ENCODE data around the gene MBLAC1. TPM values are rescaled to one million over a fixed set of nuclear protein-coding genes. Genes with fewer than 3 reads are reported as not detected.
A peak's percentile ranks its signal among the peaks of the same experiment; 100 is the strongest.

MBLAC1 gene
- total and polyA plus RNA-seq, 4 experiments from 2014 or later, result 0.77 to 6.8 (median 3.8) TPM

DNA sequence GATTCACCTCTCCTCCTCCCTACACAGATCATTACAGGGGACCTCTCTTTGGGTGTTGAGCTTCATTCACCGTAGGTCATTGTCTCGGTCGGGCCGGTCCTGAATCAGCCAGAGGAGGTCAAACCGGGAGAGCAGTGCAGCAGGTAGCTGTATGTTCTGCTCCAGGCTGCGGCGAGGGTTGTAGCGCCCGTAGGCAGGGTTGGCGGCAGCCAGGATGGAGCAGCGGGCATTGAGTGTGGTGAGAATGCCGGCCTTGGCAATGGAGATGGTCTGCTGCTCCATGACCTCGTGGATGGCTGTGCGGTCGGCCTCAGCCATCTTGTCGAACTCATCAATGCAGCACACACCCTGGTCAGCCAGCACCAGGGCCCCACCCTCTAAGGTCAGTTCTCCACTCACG lies 31.1 kb upstream of the MBLAC1 start:
- Mint-ChIP-seq H3K4me1 (peaks cover 17 to 47% (median 31%) of the 10 kb centered on the region in 4 donors), H3K27me3 (peaks cover 0 to 2% of the 10 kb centered on the region in 2 donors), H3K4me3 (no peak overlapping the region), H3K36me3 (peaks cover 71 to 93% of the 10 kb centered on the region in 2 donors), H3K9me3 (peaks cover 0 to 2% (median 0%) of the 10 kb centered on the region in 8 donors), H3K27ac (peak overlapping the region in 4 of 7 donors; percentile 36 to 54 (median 42))
- H3K4me1 ChIP-seq (ENCODE audit: insufficient read depth, low read length), result peaks cover 22% of the 10 kb centered on the region
- H3K9me3 ChIP-seq (ENCODE audit: control insufficient read depth in 1 of 2, low read length in 2 of 2), result no peaks in the 10 kb centered on the region
- POLR2A ChIA-PET (ENCODE audit: partially characterized antibody), result interaction anchor here (1.1 to 2.2 kb wide), 4 partner anchors 8 to 33 kb away, joined by 3 to 8 read pairs (median 4); no protein-coding TSS in a partner anchor
- intact Hi-C loops (cut with micrococcal nuclease), result no loop called here
- CTCF ChIA-PET (ENCODE audit: partially characterized antibody), result interaction anchor here (1.0 kb wide), 1 partner anchor 13 kb away, joined by 3 read pairs; no protein-coding TSS in a partner anchor
- H3K27me3 ChIP-seq (ENCODE audit: insufficient read depth, low read length), result no peaks in the 10 kb centered on the region
- peaks cover 87% of the 10 kb centered on the region for H3K36me3 ChIP-seq (ENCODE audit: insufficient read depth, low read length)
- H3K4me3 ChIP-seq (ENCODE audit: low read length in 2 of 2), result no peak overlapping the region
- H3K27ac ChIP-seq (ENCODE audit: low read depth, low read length), result no peak overlapping the region
- DNase-seq, result no peak

- Mint-ChIP-seq H3K9me3 (peaks cover 0 to 2% (median 0%) of the 10 kb centered on the region in 8 donors), H3K27ac (peak overlapping the region; percentile 72 to 99 (median 90)), H3K36me3 (peaks cover 44 to 71% of the 10 kb centered on the region in 2 donors), H3K27me3 (peaks cover 0 to 2% of the 10 kb centered on the region in 2 donors), H3K4me1 (peaks cover 23 to 53% (median 34%) of the 10 kb centered on the region in 4 donors), H3K4me3 (peak overlapping the region; percentile 27 to 95 (median 79))
- CTCF ChIA-PET (ENCODE audit: partially characterized antibody), result interaction anchor here (0.7 to 1.4 kb wide), 2 partner anchors 14 to 34 kb away, joined by 3 to 4 read pairs; no protein-coding TSS in a partner anchor
- POLR2A ChIA-PET (ENCODE audit: partially characterized antibody), result interaction anchor here (3.6 to 8.2 kb wide), 4 partner anchors 9 to 31 kb away, joined by 20 to 175 read pairs (median 64); partner anchors contain the start of genes CNPY4, COPS6 and MBLAC1
- no peaks in the 10 kb centered on the region for H3K27me3 ChIP-seq (ENCODE audit: insufficient read depth, low read length)
- H3K36me3 ChIP-seq (ENCODE audit: insufficient read depth, low read length), result peaks cover 55% of the 10 kb centered on the region
- DNase-seq, result no peak
- no peak overlapping the region for H3K4me3 ChIP-seq (ENCODE audit: low read length in 2 of 2)
- H3K27ac ChIP-seq (ENCODE audit: low read depth, low read length), result peak overlapping the region; percentile 96
- no peaks in the 10 kb centered on the region for H3K9me3 ChIP-seq (ENCODE audit: control insufficient read depth in 1 of 2, low read length in 2 of 2)
- peaks cover 29% of the 10 kb centered on the region for H3K4me1 ChIP-seq (ENCODE audit: insufficient read depth, low read length)
- intact Hi-C loops (cut with micrococcal nuclease), result no loop called here
Observed at GRCh38 chr7:100098913-100099312, 27.9 kb upstream of the MBLAC1 start.

- Histone ChIP-seq H3K4me3 (ENCODE audit: low read length in 2 of 2) (peak overlapping the region; percentile 80 to 95), H3K27me3 (ENCODE audit: insufficient read depth, low read length) (no peaks in the 10 kb centered on the region), H3K36me3 (ENCODE audit: insufficient read depth, low read length) (peaks cover 50% of the 10 kb centered on the region), H3K27ac (ENCODE audit: low read depth, low read length) (peak overlapping the region; percentile 96), H3K9me3 (ENCODE audit: control insufficient read depth in 1 of 2, low read length in 2 of 2) (no peaks in the 10 kb centered on the region), H3K4me1 (ENCODE audit: insufficient read depth, low read length) (peaks cover 29% of the 10 kb centered on the region)
- ChIA-PET POLR2A (ENCODE audit: partially characterized antibody) (interaction anchor here (3.0 to 8.2 kb wide), 6 partner anchors 10 to 50 kb away, joined by 20 to 175 read pairs (median 36); partner anchors contain the start of genes CNPY4, COPS6, MBLAC1 and ZNF3), CTCF (ENCODE audit: partially characterized antibody) (interaction anchor here (0.7 to 1.4 kb wide), 2 partner anchors 14 to 33 kb away, joined by 3 to 4 read pairs; no protein-coding TSS in a partner anchor)
- H3K4me3 Mint-ChIP-seq, result peak overlapping the region; percentile 92 to 95 (median 93)
- peaks cover 0 to 2% of the 10 kb centered on the region in 2 donors for H3K27me3 Mint-ChIP-seq
- peaks cover 22 to 53% (median 34%) of the 10 kb centered on the region in 4 donors for H3K4me1 Mint-ChIP-seq
- H3K9me3 Mint-ChIP-seq, result peaks cover 0 to 2% (median 0%) of the 10 kb centered on the region in 8 donors
- H3K36me3 Mint-ChIP-seq, result peaks cover 42 to 65% of the 10 kb centered on the region in 2 donors
- intact Hi-C loops (cut with micrococcal nuclease), result no loop called here
- peak overlapping the region; percentile 91 to 99 (median 97) for H3K27ac Mint-ChIP-seq
- no peak for DNase-seq
Observed at GRCh38 chr7:100099452-100099851, 27.3 kb upstream of the MBLAC1 start.

DNA sequence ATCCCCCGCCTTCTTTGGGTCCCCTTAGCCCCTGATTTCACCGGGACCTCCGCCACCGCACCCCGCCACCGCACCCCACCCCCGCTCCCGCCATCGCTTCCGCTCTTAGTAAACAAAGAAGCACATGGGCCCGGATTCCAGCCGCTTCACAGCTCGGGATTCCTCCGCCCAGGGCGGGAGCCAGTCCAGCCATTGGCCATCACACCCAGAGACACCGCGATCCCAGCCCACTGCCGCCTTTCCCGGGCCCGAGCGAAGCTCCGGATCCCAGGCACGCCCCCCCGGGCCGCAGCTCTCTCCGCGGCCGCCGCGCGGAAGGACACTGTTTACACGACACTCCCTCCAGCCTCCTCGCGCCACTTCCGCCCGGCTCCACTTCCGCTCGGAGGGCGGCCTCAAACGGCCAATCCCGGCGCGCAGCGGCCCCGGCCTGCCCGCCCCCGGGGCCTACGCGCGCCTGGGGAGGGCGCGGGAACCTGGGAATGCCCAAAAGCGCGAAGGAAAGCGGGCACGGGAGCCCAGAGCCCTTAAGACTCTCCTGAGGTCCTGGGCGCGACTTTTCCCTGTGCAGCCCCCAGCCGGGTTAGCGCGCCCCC lies 26.2 kb upstream of the MBLAC1 start:
- H3K36me3 Mint-ChIP-seq, result peaks cover 36 to 58% of the 10 kb centered on the region in 2 donors
- H3K27me3 ChIP-seq (ENCODE audit: insufficient read depth, low read length), result no peaks in the 10 kb centered on the region
- peak overlapping the region; percentile 92 to 95 (median 93) for H3K4me3 Mint-ChIP-seq
- peaks cover 39% of the 10 kb centered on the region for H3K36me3 ChIP-seq (ENCODE audit: insufficient read depth, low read length)
- POLR2A ChIA-PET (ENCODE audit: partially characterized antibody), result interaction anchor here (0.7 to 8.2 kb wide), 27 partner anchors 11 to 787 kb away, joined by 3 to 175 read pairs (median 4); partner anchors contain the start of genes CNPY4, COPS6, FBXO24 and GAL3ST4
- peak overlapping the region; percentile 91 to 99 (median 97) for H3K27ac Mint-ChIP-seq
- peaks cover 29% of the 10 kb centered on the region for H3K4me1 ChIP-seq (ENCODE audit: insufficient read depth, low read length)
- peak overlapping the region; percentile 95 for H3K4me3 ChIP-seq (ENCODE audit: low read length in 2 of 2)
- H3K27me3 Mint-ChIP-seq, result peaks cover 0 to 2% of the 10 kb centered on the region in 2 donors
- CTCF ChIA-PET (ENCODE audit: partially characterized antibody), result interaction anchor here (0.9 to 4.8 kb wide), 9 partner anchors 11 to 32 kb away, joined by 3 to 28 read pairs (median 5); partner anchors contain the start of genes COPS6 and MBLAC1
- peaks cover 22 to 50% (median 34%) of the 10 kb centered on the region in 4 donors for H3K4me1 Mint-ChIP-seq
- H3K9me3 ChIP-seq (ENCODE audit: control insufficient read depth in 1 of 2, low read length in 2 of 2), result no peaks in the 10 kb centered on the region
- peaks cover 0 to 2% (median 0%) of the 10 kb centered on the region in 8 donors for H3K9me3 Mint-ChIP-seq
- H3K27ac ChIP-seq (ENCODE audit: low read depth, low read length), result peak overlapping the region; percentile 96
- DNase-seq, result peak; percentile 86 to 96 (median 92)
- intact Hi-C loops (cut with micrococcal nuclease), result loop anchor here (1.0 to 5.0 kb wide), 6 partner anchors 12 to 628 kb away; partner anchors contain the start of genes CNPY4, COPS6, MBLAC1 and TAF6

- peak within 1 kb of the TSS; percentile 96 for H3K27ac ChIP-seq (ENCODE audit: low read depth, low read length)
- no peaks in the 10 kb centered on the region for H3K9me3 ChIP-seq (ENCODE audit: control insufficient read depth in 1 of 2, low read length in 2 of 2)
- peak within 1 kb of the TSS; percentile 95 for H3K4me3 ChIP-seq (ENCODE audit: low read length in 2 of 2)
- Mint-ChIP-seq H3K9me3 (no peaks in the 10 kb centered on the region), H3K36me3 (peaks cover 29 to 51% of the 10 kb centered on the region in 2 donors), H3K4me3 (peak within 1 kb of the TSS; percentile 92 to 95 (median 93)), H3K27me3 (peaks cover 0 to 2% of the 10 kb centered on the region in 2 donors), H3K4me1 (peaks cover 22 to 46% (median 34%) of the 10 kb centered on the region in 4 donors), H3K27ac (peak within 1 kb of the TSS; percentile 93 to 99 (median 97))
- ChIA-PET POLR2A (ENCODE audit: partially characterized antibody) (interaction anchor here (0.6 to 8.2 kb wide), 33 partner anchors 12 to 788 kb away, joined by 3 to 175 read pairs (median 4); partner anchors contain the start of genes CNPY4, COPS6, FBXO24 and GAL3ST4), CTCF (ENCODE audit: partially characterized antibody) (interaction anchor here (0.9 to 4.8 kb wide), 11 partner anchors 12 to 117 kb away, joined by 3 to 28 read pairs (median 5); partner anchors contain the start of genes COPS6 and MBLAC1)
- peaks cover 29% of the 10 kb centered on the region for H3K4me1 ChIP-seq (ENCODE audit: insufficient read depth, low read length)
- H3K27me3 ChIP-seq (ENCODE audit: insufficient read depth, low read length), result no peaks in the 10 kb centered on the region
- intact Hi-C loops (cut with micrococcal nuclease), result loop anchor here (1.0 to 5.0 kb wide), 2 partner anchors 18 to 629 kb away; partner anchors contain the start of genes CNPY4, TAF6 and ZNF789
- H3K36me3 ChIP-seq (ENCODE audit: insufficient read depth, low read length), result peaks cover 32% of the 10 kb centered on the region
- DNase-seq, result peak; percentile 94 to 97 (median 94)
Observed at GRCh38 chr7:100101016-100101862, 25.5 kb upstream of the MBLAC1 start, which contains the start of the genes AP4M1 and MCM7. AP4M1 (plus strand) TSS chr7:100101643; CDS start chr7:100101715, 72 bp downstream. MCM7 (minus strand) TSS chr7:100101397; CDS start chr7:100101294, 103 bp downstream.
